COR-L47 (cell line): Measurements from ENCODE around the gene SYCP1.
"Not testable (repeated sequence)": the region's sequence is repeated elsewhere in the genome, so short reads cannot be mapped to it uniquely, and the experiment has no call there.

Source experiments
- DNase-seq: peaks from one replicate; lab custom pipeline; 2025; lab: John Stamatoyannopoulos, UW

SYCP1 gene, protein sequence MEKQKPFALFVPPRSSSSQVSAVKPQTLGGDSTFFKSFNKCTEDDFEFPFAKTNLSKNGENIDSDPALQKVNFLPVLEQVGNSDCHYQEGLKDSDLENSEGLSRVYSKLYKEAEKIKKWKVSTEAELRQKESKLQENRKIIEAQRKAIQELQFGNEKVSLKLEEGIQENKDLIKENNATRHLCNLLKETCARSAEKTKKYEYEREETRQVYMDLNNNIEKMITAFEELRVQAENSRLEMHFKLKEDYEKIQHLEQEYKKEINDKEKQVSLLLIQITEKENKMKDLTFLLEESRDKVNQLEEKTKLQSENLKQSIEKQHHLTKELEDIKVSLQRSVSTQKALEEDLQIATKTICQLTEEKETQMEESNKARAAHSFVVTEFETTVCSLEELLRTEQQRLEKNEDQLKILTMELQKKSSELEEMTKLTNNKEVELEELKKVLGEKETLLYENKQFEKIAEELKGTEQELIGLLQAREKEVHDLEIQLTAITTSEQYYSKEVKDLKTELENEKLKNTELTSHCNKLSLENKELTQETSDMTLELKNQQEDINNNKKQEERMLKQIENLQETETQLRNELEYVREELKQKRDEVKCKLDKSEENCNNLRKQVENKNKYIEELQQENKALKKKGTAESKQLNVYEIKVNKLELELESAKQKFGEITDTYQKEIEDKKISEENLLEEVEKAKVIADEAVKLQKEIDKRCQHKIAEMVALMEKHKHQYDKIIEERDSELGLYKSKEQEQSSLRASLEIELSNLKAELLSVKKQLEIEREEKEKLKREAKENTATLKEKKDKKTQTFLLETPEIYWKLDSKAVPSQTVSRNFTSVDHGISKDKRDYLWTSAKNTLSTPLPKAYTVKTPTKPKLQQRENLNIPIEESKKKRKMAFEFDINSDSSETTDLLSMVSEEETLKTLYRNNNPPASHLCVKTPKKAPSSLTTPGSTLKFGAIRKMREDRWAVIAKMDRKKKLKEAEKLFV

DNA sequence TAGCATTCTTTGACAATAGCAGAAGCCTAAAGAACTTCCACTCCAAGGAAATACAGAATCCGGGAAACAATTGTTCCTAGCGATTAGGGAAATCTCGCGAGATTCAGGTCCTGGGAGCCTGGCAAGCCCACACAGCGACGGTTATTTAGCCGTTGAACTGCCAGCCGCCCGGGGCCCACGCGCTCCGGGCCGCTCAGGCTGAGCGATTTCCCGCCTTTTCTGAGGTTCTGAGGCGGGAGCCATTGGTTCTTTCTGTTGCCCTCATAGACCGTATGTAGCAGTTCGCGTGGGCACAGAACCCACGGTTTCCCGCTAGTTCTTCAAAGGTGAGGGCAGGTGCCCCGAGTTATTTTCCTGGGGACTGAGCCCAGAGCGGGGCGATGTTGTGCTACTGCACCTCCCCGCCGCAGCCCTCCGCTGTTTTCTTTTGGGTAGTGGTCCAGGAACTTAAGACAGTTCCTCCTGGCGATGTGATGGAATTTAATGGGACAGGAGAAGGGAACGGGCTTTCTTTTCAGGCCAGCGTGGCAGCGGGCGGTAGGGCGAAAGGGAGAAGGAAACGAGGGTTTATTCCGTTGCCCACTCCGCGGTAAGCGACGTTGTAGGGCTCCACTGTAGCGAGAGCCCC lies at the start of gene SYCP1:
Gene SYCP1 (plus strand): TSS at position 171 of the 628 bp plus-strand sequence. CDS start 602 bp downstream, outside the sequence.
- DNase-seq: no peak

DNA sequence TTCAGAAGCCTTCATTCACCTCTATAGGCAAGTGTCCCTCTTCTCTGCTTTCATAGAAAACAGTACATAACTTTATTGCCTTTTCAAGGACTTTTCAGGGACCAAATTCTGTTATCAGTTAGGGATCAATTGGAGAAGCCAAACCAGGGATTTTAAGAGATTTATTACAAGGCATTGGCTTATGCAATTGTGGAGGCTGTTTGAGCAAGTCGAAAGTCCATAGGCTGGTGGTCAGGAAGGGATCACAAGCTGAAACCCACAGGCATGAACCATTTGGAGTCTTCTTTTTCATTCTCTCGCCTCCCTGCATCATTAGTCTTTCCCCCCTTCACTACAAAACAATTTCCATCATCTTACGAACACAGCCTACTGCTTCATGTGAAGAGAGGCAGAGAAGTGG lies 34.8 kb upstream of the SYCP1 start:
- DNase-seq: no peak

DNA sequence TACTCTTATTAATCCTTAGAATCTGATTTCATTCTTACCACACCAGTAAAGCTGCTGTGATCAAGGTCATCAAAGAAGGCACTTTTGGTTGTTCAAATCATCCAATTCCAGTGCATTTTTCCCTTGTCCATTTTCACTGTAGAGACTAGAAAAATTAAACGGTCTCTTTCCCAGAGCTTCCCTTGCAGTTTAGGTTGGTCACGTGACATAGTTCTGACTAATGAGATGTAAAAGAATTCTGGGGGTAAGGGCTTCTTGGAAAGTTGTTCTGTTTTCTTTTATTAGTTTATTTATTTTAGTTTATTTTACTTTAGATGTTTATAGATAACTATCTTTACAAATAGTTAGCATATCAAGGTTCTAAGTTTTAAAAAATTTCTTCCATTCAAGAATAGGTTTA lies 34.3 kb upstream of the SYCP1 start:
- DNase-seq: no peak

DNA sequence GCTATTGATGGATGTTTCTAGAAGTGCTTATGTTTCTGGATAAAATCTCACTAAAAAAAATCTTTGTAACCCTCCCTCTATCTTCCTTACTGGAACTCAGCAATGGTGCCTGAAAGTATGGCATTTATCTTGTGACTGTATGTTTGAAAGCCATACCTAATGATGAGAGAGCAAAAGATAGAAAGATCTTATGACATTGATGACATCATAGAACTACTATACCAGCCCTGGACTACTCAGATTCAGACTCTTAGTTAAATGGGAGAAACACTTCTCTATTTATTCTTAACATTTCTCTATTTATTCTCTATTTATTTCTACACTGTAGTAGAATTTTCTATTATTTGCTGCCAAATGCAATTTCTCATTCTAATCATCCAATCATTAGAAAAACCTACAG lies 32.7 kb upstream of the SYCP1 start:
- no peak for DNase-seq

DNA sequence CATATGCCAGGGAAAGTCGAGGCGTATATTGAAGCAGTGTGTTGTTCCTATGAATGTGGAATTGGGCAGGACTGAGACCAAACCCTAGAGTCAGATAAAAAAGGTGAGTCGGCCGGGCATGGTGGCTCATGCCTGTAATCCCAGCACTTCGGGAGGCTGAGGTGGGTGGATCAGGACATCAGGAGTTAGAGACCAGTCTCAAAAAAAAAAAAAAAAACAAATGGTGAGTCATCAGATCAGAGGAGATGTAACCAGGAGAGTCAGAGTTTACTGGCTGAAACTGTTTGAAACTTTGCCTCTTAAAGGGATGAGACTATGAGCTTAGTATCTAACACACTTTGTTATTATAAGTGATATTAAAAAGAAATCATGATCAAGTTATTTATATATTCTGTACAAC lies 26.4 kb upstream of the SYCP1 start:
- DNase-seq: no peak

DNA sequence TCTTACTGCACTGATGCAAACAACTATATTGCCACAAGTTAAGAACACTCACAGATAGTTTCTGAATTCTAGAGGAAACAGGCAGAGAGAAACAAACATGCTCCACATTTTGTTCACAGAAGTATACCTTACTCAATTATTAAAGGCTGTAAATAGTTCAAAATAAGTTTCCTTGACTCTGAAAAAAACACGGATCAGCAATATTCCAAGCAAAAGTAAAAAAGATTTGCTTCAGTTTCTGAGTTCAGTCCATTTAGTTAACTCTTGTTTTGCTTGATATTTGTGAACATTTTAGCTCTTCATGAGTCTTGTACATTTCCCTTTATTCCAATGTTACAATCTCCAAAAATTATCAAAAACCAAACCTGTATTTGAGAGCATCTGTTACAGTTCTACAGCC lies 24.6 kb upstream of the SYCP1 start:
- DNase-seq: not testable (repeated sequence)

DNA sequence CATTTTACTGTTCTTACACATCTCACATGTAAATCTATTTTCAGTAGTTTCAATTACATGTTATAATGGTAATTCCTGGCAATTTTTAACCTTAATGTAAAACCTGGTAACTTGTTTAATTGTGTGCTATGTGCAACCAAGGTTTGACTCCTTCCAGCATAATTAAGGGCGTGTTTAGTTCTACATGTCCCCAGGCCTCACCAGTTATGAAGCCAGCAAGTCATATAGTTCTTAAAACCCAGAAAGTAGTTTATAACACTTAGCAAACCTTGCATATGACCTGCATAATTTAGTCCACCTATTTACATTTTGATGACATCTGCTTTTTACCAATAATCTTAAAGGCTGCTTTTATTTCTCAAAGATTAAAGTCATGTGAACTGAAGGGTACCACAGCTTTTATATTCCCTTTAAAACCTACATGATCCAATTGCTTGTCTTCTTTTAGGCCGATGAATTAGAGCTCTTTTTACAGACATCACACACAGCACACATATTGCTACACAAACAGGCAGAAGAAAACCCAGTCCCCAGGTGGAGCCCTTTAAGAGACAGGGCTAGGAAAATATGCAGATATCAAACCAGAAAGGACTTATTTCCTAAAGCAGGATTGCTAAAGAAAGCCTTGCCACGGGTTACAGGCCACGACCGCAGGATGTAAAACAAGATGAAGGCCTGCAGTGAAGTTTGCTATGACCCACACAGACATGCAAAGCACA lies 23.2 kb upstream of the SYCP1 start:
- no peak for DNase-seq

DNA sequence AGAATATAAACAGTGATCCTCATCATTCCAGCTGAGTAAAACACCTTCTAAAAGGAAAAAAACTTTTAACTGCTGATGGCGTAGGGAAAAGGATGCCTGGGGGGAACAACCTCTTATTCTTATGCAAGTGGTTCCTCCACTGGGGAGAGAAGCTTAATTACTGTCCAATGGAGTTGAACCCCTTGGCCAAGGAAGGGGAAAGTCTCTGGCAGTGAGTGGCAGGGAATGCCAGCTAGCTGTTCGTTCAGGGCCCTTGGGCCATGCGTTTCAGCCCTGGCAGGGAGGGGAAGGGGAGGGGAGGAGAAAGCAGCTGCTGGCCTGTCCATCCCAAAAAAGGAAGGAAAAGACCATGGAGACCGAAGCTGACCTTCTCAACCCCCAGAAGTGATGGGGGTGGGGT lies 22.6 kb upstream of the SYCP1 start:
- DNase-seq: no peak

DNA sequence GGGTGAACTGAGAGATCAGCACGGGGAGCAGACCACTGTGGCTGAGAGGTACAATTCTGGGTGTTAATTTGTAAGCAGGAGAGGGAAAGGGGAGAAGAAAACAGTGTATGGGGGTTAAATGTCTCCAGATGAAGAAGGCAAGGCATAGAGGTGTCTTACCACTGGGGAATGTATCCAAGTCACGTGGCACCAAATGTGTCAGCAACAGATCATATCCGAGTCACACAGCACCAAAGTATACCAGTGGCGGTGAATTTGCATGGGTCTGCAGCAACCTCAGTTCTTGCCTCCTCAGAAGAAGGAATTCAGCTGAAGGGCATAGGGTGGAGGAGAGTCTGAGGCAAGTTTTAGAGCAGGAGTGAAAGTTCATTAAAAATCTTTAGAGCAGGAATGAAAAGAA lies 21.2 kb upstream of the SYCP1 start:
- no peak for DNase-seq

DNA sequence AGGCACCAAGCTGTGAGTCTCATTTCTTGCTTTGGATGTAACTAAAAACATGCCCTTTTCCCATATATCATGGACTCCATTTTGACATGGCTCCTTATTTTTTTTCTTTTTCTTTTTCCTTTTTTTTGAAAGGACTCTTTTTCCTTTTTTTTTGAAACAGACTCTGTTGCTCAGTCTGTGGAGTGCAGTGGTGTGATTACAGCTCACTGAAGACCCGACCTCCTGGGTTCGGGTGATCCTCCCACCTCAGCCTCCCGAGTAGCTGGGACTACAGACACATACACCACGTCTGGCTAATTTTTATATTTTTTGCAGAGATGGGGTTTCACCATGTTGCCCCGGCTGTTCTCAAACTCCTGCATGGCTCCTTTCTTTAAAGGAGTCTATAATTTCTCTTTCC lies 10.4 kb upstream of the SYCP1 start:
- no peak for DNase-seq

DNA sequence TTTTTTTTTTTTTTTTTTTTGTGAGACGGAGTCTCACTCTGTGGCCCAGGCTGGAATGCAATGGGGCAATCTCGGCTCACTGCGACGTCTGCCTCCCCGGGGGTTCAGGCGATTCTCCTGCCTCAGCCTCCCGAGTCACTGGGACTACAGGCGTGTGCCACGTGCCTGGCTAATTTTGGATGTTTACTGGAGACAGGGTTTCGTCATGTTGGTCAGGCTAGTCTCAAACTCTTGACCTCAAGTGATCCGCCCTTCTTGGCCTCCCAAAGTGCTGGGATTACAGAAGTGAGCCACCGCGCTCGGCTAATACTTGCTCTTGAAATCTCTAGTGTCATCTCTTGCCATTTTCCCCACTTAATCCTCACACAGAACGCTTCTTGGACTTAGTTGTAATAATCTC lies 1.1 kb upstream of the SYCP1 start:
- no peak for DNase-seq

DNA sequence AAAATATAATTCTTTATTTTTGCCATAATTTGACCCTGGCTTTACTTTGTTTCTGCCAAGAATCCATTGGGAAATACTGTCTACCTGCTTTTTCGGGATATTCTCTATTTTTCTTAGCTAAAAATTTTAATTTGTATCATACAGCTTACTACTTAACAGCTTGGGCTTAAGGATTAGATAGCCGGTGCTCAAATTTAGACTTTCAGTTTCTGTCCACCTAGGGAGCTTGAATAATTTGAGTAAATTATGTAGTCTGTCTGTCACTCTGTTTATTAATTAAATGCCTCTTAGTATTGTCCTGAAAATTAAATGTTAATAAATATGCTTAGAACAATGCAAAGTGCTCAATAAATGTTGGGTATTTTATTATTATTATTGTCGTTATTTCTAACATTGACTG lies 6.7 kb downstream of the SYCP1 start:
- DNase-seq: no peak

DNA sequence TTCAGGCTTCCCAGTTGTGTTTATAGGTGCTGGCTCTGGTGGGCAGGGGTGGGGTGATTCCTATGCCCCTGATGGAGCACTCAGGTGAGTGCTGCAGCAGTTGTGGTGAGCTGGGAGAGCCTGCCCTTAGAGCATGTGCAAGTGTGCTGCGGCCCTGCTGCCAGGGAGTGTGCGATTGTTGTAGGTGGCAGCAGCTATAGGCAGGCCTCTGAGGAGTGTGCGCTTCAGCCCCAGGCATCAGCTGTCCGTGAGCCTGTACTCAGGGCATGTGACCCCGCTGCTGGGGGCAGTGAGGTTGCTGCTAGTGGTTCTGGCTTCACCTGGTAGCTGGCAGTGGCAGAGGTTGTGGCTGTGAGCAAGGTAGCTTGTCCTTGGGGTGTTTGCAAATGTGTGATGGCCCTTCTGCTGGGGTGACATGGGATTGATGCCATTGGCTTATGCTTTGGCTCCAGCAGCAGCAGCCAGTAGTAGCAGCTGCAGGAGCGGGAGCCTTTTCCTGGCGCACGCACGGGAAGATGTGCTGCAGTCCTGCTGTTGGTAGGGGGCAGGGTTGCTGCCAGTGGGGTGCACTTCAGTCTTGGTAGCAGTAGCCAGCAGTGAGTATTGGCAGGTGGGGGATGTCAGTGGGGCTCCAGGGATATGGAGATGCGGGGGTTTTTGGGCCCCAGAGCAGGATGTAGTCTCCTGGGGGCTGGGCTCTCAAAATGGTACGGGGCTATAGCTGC lies 37.7 kb downstream of the SYCP1 start:
- no peak for DNase-seq

DNA sequence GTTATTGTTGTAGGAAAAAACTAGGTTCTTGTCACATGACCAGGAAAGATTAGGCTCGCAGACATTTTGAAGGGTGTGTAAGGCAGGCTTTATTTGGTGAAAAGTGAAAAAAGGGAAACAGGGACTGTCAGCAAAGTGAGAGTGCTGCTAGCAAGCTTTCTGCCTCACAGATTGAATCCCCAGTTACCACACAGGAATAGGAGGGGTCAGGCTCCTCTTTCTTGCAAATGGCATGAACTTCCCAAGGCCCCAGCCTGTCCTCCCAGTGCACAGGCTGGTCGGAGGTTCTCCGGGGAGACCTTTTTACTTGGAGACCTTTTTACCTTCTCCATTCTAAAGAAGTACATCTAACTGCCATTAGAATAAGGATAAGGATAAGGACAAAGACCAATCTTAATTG lies 42.1 kb downstream of the SYCP1 start:
- no peak for DNase-seq

DNA sequence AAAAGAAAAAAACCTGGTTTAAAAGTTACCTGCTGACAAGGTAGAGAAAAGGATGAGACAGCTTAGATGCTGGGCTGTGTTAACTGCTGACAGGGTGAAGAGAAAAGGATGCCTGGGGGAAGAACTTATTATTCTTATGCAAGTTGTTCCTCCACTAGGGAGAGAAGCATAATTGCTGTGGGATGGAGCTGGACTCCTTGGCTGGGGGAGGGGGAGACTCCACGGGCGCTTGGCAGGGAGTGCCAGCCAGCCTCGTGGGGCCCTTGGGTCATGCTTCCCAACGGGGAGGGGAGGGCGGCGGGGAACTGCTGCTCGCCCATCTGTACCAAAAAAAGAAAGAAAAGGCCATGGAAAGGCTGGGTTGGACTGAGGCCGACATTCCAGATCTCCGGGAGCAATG lies 47.2 kb downstream of the SYCP1 start:
- no peak for DNase-seq

DNA sequence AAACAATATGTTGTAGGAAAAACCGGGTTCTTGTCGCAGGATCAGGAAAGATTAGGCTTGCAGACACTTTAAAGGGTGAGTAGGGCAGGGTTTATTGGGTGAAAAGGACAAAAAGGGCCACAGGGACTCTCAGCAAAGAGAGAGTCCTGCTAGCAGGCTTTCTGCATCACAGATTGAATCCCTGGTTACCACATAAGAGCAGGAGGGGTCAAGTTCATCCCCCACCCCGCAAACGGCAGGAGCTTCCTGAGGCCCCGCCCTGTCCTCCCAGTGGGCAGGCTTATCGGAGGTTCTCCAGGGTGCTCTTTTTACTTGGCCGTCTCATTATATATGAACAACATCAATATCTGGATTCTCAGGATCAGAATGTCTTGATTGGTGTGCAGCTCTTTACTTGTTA lies 47.7 kb downstream of the SYCP1 start:
- no peak for DNase-seq

DNA sequence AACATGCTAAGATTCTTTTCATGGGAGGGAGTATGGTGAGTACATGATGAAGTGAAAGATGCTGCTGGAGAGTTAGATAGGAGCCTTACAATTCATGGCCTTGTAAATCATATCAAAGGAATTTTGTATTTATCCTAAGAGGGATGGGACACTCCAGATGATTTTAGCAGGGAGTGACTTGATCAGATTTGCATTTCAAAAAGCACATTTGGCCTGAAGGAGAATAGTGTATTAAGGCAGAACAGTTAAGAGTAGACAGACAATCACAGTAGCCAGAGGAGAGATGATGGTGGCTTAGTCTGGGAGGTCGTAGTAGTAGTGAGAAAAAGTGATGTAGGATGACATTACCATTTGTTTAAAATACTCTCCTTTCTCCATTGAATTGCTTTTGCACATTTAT lies 48.8 kb downstream of the SYCP1 start:
- DNase-seq: no peak

DNA sequence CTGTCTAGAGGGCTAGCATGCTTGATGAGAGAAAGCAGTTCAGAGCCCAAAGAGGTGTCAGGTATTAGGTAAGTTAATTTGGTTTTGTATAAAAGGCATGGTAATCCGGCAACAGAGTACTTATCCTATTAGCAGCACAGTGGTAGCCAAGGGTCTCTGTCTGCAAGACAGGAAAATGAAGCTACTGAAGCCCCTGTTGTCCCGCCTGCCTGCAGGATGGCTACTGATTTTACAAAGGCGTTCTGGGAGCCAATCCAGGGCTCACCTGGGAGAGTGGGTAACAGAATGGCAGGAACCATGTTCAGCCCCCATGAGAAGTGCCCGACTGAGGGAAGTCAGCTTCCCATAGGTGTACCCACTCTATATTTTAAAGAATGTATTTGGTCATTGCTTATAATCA lies 61.1 kb downstream of the SYCP1 start:
- DNase-seq: not testable (repeated sequence)

DNA sequence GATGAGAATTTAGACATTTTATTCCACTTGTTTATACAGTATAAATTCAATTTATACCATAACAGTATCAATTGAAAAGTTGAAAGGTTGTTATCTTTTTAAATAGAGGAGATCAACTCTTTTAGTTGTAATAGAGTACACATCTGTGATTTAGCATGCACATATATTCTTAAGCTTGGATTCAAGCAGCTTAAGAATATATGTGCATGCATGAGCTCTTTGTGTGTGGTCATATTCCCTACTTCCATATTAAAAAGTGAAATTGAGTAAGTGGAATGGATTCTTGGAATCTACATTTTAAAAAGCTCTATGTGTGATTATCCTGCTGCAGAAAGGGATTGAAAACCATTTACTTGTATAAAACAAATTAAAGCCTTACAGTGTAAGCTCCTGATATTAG lies 71.9 kb downstream of the SYCP1 start:
- no peak for DNase-seq

DNA sequence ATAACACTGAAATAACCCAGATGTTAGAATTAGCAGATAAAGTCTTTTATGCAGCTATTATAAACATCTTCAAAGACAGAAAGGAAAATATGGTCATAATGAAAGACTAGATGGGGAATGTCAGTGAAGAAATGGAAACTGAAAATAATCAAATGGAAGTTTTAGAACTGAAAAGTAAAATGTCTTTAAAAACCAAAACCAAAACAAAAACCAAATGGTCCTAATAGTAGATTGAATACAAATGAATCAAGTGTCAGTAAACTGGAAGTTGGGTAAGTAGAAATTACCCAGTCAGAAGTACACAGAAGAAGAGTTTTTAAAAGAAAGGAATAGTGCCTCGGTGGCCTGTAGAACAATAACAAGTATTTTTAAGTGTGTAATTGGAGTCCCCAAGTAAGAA lies 72.7 kb downstream of the SYCP1 start:
- no peak for DNase-seq

DNA sequence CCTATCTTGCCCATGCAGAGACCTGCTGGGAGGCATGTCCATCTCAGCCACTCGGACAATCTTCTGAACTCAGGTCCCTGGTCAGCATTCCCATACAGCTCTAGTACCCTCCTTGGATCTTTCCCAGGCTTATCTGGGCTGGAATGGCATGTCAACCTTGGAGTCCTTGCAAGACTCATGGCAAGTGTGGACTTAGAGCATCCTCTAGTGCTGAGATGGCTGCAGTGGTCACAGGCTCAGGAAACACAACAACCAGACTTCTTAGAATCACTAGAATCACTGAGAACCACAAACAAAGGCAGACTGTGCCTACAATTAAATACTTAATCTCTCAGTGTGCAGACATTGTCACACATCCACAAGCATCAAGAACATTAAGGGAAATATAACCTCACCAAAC lies 101.9 kb downstream of the SYCP1 start:
- peak; percentile 10 for DNase-seq
